Measurements from ENCODE around the gene TMEM263.

DNA sequence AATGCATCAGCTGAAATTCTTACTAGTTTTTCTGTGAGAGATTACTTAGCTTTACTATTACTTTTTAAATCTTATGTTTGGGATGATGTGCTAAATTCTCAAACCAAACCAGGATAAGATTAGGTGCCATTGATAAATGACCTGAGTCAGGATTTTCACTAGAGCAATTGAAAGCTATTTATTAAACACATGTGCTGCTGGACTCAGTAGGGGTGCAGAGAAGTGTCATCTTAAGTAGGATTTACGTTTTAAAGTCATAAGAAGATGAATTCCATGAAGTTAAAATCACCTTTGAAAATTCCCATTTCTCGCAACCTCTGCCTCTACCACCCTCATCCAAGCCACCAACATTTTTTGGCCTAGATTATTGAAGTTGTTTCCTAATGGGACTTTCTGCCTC is 8.8 kb downstream of the TMEM263 start:
- TF ChIP-seq EZH2 (IDR thresholded peaks at IDR 0.05; ENCODE audit: borderline replicate concordance, insufficient read depth, low read length, poor library complexity, severe bottlenecking) (no peak), POLR2AphosphoS5 (IDR thresholded peaks at IDR 0.05) (no peak), RAD21 (conservative IDR thresholded peaks at IDR 0.05) (no peak), SMC3 (conservative IDR thresholded peaks at IDR 0.05; ENCODE audit: poor library complexity) (no peak), EP300 (conservative IDR thresholded peaks at IDR 0.05; ENCODE audit: poor library complexity, severe bottlenecking) (no peak), TAF1 (IDR thresholded peaks at IDR 0.05; ENCODE audit: low read depth) (no peak)
- TF ChIP-seq, protein P1, sequence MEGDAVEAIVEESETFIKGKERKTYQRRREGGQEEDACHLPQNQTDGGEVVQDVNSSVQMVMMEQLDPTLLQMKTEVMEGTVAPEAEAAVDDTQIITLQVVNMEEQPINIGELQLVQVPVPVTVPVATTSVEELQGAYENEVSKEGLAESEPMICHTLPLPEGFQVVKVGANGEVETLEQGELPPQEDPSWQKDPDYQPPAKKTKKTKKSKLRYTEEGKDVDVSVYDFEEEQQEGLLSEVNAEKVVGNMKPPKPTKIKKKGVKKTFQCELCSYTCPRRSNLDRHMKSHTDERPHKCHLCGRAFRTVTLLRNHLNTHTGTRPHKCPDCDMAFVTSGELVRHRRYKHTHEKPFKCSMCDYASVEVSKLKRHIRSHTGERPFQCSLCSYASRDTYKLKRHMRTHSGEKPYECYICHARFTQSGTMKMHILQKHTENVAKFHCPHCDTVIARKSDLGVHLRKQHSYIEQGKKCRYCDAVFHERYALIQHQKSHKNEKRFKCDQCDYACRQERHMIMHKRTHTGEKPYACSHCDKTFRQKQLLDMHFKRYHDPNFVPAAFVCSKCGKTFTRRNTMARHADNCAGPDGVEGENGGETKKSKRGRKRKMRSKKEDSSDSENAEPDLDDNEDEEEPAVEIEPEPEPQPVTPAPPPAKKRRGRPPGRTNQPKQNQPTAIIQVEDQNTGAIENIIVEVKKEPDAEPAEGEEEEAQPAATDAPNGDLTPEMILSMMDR (IDR thresholded peaks at IDR 0.05; ENCODE audit: poor library complexity, severe bottlenecking), result no peak
- TF ChIP-seq, protein P2, sequence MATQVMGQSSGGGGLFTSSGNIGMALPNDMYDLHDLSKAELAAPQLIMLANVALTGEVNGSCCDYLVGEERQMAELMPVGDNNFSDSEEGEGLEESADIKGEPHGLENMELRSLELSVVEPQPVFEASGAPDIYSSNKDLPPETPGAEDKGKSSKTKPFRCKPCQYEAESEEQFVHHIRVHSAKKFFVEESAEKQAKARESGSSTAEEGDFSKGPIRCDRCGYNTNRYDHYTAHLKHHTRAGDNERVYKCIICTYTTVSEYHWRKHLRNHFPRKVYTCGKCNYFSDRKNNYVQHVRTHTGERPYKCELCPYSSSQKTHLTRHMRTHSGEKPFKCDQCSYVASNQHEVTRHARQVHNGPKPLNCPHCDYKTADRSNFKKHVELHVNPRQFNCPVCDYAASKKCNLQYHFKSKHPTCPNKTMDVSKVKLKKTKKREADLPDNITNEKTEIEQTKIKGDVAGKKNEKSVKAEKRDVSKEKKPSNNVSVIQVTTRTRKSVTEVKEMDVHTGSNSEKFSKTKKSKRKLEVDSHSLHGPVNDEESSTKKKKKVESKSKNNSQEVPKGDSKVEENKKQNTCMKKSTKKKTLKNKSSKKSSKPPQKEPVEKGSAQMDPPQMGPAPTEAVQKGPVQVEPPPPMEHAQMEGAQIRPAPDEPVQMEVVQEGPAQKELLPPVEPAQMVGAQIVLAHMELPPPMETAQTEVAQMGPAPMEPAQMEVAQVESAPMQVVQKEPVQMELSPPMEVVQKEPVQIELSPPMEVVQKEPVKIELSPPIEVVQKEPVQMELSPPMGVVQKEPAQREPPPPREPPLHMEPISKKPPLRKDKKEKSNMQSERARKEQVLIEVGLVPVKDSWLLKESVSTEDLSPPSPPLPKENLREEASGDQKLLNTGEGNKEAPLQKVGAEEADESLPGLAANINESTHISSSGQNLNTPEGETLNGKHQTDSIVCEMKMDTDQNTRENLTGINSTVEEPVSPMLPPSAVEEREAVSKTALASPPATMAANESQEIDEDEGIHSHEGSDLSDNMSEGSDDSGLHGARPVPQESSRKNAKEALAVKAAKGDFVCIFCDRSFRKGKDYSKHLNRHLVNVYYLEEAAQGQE (IDR thresholded peaks at IDR 0.05; ENCODE audit: borderline replicate concordance), result no peak
